GM21786 (cell line): Measurements from ENCODE around the gene PROSER1.
A peak's percentile ranks its signal among the peaks of the same experiment; 100 is the strongest.
"Not testable (repeated sequence)": the region's sequence is repeated elsewhere in the genome, so short reads cannot be mapped to it uniquely, and the experiment has no call there.

Experiments
- ATAC-seq: cut with Tn5 transposase; IDR thresholded peaks from one replicate; pipeline ENCODE4 v1.9.1; 2021; ENCODE audit not compliant: unreplicated experiment

The PROSER1 gene

GRCh38 chr13:39032150-39032549, 5.7 kb downstream of the PROSER1 start:
- ATAC-seq = no peak

- no peak for ATAC-seq
Observed at GRCh38 chr13:39025433-39025839, 12.5 kb downstream of the PROSER1 start.

GRCh38 chr13:39023761-39024160, 14.1 kb downstream of the PROSER1 start:
- ATAC-seq = no peak

- no peak for ATAC-seq
Observed at GRCh38 chr13:39023316-39023715, 14.6 kb downstream of the PROSER1 start.

GRCh38 chr13:39020853-39021462, 16.9 kb downstream of the PROSER1 start:
- ATAC-seq = no peak

GRCh38 chr13:39016787-39017186, 21.1 kb downstream of the PROSER1 start:
- peak; percentile 78 for ATAC-seq

- peak; percentile 83 for ATAC-seq
Observed at GRCh38 chr13:39016087-39016486, 21.8 kb downstream of the PROSER1 start.

DNA sequence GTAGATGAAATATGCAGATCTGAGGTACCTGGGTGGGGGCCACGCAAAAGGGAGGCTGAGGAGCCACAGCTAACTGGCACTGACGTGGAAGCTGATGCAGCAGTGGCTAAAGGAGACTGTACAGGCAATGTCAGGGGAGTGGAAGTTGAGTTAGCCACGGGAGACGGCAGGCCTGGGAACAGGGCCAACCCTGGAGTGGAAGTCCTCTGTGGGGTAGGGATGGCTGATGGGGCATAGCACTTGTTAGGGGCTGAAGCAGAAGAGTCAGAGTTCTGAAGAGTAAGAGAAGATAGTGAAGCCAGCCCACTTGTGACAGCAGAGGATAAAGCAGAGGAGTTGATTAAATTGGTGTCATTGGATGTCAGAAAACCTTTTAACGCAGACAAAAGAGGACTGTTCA, 24.4 kb downstream of the PROSER1 start:
- no peak for ATAC-seq

DNA sequence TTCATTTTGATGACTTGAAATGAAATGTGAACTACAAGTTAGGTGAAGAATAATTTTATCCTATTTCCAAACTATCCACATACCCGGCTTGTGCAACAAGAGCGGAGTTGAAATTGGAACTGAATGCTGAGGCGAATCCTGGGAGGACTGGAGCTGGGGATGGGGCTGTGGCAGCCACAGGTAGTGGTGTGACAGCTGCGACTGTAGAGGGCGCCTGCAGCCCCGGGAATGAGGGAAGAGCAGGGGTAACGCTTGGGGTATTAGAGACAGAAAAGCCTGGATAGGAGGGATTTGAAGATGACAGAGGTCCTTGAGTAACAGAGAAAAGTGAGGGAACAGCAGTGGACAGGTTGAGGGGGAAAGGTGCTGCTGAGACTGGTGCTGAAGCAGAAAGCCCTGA, 25.3 kb downstream of the PROSER1 start:
- no peak for ATAC-seq

DNA sequence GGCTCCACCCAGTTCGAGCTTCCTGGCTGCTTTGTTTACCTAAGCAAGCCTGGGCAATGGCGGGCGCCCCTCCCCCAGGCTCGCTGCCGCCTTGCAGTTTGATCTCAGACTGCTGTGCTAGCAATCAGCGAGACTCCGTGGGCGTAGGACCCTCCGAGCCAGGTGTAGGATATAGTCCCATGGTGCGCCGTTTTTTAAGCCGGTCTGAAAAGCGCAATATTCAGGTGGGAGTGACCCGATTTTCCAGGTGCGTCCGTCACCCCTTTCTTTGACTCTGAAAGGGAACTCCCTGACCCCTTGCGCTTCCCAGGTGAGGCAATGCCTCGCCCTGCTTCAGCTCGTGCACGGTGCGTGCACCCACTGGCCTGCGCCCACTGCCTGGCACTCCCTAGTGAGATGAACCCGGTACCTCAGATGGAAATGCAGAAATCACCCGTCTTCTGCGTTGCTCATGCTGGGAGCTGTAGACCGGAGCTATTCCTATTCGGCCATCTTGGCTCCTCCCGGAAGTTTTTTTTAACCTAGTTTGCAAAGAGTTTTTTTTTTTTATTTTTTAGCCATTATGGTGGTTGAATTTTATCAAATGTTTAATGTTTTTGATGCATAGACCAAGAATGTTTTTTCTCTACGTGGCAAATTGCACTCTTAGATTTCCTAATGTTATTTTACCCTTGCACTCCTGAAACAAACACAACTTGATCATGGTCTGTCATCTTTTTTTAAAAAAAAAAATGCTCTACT, 31.3 kb downstream of the PROSER1 start:
- ATAC-seq = not testable (repeated sequence)

- no peak for ATAC-seq
Observed at GRCh38 chr13:38998739-38999138, 39.1 kb downstream of the PROSER1 start.

DNA sequence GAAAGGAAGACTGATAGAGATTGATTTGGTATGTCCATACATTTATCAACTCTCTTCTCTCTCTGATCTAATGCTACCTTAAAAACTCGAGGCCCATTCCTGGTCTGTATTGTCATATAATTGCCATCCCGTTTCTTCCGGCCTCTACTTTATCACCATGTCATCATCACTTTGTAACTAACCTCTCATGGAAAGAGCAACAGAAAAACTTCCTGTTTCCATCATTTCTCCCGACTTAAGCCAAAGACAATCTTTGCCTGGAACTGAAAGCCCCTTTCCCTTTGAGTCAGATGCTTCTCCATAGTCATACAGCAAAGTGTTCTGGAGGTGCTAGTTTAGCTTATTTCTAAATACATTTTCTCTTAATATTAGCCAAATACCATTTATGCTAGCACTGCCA, 44.5 kb downstream of the PROSER1 start:
- no peak for ATAC-seq

DNA sequence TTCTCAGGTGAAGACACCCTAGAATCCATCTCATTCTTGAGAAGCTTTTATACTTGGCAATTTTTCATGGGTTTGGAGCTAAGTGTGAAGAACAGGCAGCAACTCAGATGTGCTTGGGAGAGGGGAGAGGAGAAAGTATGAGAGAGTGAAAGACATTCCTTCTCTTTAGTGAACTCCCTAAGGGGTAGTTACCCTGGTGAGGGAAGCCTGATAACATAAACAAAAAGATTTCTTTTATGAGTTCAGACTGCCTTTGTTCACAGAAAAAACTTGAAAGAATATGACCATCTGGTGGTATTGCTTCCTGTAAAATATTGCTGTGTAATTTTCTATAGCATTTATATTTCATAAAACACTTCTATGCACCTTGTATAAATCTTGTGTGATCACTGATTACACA, 47.2 kb downstream of the PROSER1 start, which contains the start of gene STOML3:
Gene STOML3 (minus strand): TSS at position 139 of the 400 bp plus-strand sequence. CDS start 110 bp downstream, at position 29.
- no peak for ATAC-seq

DNA sequence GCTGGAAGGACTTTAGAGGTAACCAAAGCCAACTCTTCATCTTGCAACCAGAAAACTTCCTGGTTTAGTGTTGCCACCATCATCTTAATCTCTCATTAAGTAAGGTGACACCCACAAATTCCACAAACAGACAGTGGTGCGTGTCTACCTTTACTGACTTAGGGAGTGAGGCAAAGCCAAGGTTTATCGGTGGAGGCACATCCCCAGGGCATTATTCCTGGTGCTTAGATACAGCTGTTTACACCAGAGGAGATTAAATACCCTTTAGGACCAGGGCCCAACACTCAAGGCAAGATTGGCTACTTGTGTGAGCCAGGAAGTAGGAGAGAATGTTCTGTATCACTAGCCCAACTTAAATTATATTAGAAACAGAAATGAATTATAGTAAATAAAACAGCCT, 56.8 kb downstream of the PROSER1 start:
- no peak for ATAC-seq

- no peak for ATAC-seq
Observed at GRCh38 chr13:38980750-38981078, 57.2 kb downstream of the PROSER1 start.

GRCh38 chr13:38979891-38980749, 57.8 kb downstream of the PROSER1 start:
- ATAC-seq = no peak

GRCh38 chr13:38970380-38971051, 67.4 kb downstream of the PROSER1 start:
- no peak for ATAC-seq

GRCh38 chr13:38969187-38969586, 68.7 kb downstream of the PROSER1 start:
- no peak for ATAC-seq

GRCh38 chr13:38967446-38967845, 70.4 kb downstream of the PROSER1 start:
- ATAC-seq = no peak

DNA sequence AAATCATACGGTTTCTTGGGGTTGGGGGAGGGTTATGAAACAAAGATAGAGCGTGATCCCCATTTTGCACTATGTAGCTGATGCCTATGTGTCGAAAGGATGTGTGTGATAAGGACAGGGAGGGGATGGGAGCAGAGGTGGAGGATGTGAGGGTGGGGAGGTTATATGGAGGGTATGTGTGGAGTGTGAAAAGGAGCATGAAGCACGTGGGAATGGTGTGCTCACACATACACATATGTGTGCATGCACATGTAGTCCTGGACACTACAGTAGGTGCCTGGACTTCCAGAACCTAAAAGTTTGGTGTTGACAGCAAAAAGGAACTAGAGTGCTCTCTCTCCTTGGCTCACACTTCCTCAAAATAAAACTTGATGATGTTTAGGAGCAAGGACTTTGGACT, 72.6 kb downstream of the PROSER1 start:
- ATAC-seq = no peak

- ATAC-seq = no peak
Observed at GRCh38 chr13:38960175-38960574, 77.7 kb downstream of the PROSER1 start.
